DND-41 (cell line): ENCODE measurements around the gene STRC.

ENCODE experiments used
- ATAC-seq: fragments of 200-7000 bp; cut with Tn5 transposase; 3 replicates; pipeline ENCODE4 v1.9.1; 2021; ENCODE audit warnings: low read depth; ENCODE audit not compliant: insufficient read depth
- DNase-seq: peaks from one replicate; pipeline ENCODE4 v3.0.0-alpha.2; 2020
- H2AFZ ChIP-seq: 2 replicates; pipeline ENCODE4 v1.6.0; 2012; ENCODE audit warnings: low read depth, low read length
- H3K27ac ChIP-seq: 2 replicates; pipeline ENCODE4 v1.5.1; 2012; ENCODE audit warnings: low read length, inconsistent platforms
- H3K27me3 ChIP-seq: fragments of 200-600 bp; sonication (generic); 2 replicates; pipeline ENCODE4 v1.6.0; 2012; ENCODE audit warnings: low read length, mild to moderate bottlenecking, inconsistent platforms; ENCODE audit not compliant: insufficient read depth, poor library complexity
- H3K36me3 ChIP-seq: 2 replicates; pipeline ENCODE4 v1.5.1; 2012; ENCODE audit warnings: low read length, inconsistent platforms; ENCODE audit not compliant: insufficient read depth
- H3K4me1 ChIP-seq: 2 replicates; pipeline ENCODE4 v1.5.1; 2012; ENCODE audit warnings: mild to moderate bottlenecking, low read length; ENCODE audit not compliant: insufficient read depth
- H3K4me2 ChIP-seq: 2 replicates; pipeline ENCODE4 v1.6.0; 2012; ENCODE audit warnings: mild to moderate bottlenecking, moderate library complexity, low read length, inconsistent platforms; ENCODE audit not compliant: insufficient read depth
- H3K4me3 ChIP-seq, 2 experiments: fragments of 200-600 bp in 1 of 2; shearing (Covaris generic) in 1 of 2; 2 replicates each; pipeline ENCODE4 v1.5.1; 2012 to 2016; ENCODE audit warnings: inconsistent platforms in 2 of 2, low read length in 2 of 2, mild to moderate bottlenecking in 2 of 2, low read depth in 1 of 2, moderate library complexity in 1 of 2
- H3K79me2 ChIP-seq: 2 replicates; pipeline ENCODE4 v1.6.0; 2012; ENCODE audit warnings: low read length, inconsistent platforms; ENCODE audit not compliant: insufficient read depth
- H3K9ac ChIP-seq: 2 replicates; pipeline ENCODE4 v1.6.0; 2012; ENCODE audit warnings: low read depth, mild to moderate bottlenecking, inconsistent platforms, low read length, moderate library complexity
- H3K9me3 ChIP-seq: 2 replicates; pipeline ENCODE4 v1.5.1; 2012; ENCODE audit warnings: low read length, moderate library complexity, mild to moderate bottlenecking, inconsistent platforms; ENCODE audit not compliant: insufficient read depth, severe bottlenecking
- H4K20me1 ChIP-seq: 2 replicates; pipeline ENCODE4 v1.6.0; 2012; ENCODE audit warnings: low read length; ENCODE audit not compliant: insufficient read depth
- EZH2 ChIP-seq: IDR thresholded peaks from 3 replicates; pipeline ENCODE4 v1.6.1; 2012; ENCODE audit warnings: borderline replicate concordance, low read depth, mild to moderate bottlenecking, moderate library complexity, low read length, inconsistent platforms; ENCODE audit not compliant: severe bottlenecking
- TF ChIP-seq, protein P1 (sequence below): IDR thresholded peaks from 2 replicates; pipeline ENCODE4 v1.5.1; 2012; ENCODE audit warnings: borderline replicate concordance, low read length, moderate library complexity, mild to moderate bottlenecking; ENCODE audit not compliant: poor library complexity, severe bottlenecking; ENCODE audit errors: extremely low read depth

STRC gene

DNA sequence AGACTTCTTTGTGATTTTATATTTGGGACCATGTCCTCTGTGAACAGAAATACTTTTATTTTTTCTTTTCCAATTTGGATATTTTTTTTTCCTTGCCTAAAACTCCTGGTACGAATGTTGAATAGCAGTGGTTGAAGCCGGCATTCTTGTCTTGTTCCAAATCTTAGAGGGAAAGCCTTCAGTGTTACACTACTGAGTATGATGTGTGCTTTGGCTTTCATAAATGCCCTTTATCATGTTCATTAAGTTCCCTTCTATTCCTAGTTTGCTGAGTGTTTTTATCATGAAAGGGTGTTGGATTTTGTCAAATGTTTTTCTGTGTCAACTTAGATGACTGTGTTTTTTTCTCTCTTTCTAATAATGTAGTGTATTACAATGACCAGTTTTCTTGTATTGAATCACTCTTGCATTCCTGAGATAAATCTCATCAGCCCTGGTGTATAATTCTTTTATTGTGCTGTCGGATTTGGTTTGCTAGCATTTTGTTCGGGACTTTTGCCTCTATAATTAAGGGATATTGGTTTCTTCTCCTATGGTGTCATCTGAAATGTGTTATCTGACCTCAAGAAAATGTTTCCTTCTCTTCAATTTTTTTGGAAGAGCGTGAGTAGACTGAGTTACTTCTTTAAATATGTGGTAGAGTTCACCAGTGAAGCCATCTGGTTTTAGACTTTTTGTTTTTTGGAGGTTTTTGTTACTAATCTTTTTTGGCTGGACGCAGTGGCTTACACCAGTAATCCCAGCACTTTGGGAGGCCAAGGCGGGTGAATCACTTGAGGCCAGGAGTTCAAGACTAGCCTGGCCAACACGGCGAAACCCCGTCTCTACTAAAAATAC, 67.9 kb downstream of the STRC start:
- Histone ChIP-seq H3K9ac (no peak overlapping the region), H2AFZ (no peak overlapping the region), H4K20me1 (no peaks in the 10 kb centered on the region), H3K27ac (no peak overlapping the region), H3K4me2 (no peak overlapping the region), H3K4me1 (no peaks in the 10 kb centered on the region), H3K36me3 (no peaks in the 10 kb centered on the region), H3K27me3 (no peaks in the 10 kb centered on the region), H3K79me2 (no peaks in the 10 kb centered on the region), H3K9me3 (no peaks in the 10 kb centered on the region), H3K4me3 (no peak overlapping the region)
- DNase-seq (no peak), ATAC-seq (no peak)
- TF ChIP-seq EZH2 = no peak
- TF ChIP-seq, protein P1, sequence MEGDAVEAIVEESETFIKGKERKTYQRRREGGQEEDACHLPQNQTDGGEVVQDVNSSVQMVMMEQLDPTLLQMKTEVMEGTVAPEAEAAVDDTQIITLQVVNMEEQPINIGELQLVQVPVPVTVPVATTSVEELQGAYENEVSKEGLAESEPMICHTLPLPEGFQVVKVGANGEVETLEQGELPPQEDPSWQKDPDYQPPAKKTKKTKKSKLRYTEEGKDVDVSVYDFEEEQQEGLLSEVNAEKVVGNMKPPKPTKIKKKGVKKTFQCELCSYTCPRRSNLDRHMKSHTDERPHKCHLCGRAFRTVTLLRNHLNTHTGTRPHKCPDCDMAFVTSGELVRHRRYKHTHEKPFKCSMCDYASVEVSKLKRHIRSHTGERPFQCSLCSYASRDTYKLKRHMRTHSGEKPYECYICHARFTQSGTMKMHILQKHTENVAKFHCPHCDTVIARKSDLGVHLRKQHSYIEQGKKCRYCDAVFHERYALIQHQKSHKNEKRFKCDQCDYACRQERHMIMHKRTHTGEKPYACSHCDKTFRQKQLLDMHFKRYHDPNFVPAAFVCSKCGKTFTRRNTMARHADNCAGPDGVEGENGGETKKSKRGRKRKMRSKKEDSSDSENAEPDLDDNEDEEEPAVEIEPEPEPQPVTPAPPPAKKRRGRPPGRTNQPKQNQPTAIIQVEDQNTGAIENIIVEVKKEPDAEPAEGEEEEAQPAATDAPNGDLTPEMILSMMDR = no peak
